Mesothelial cell of epicardium (in vitro differentiated cells): ENCODE measurements around the gene SMG6. TPM values are rescaled to one million over a fixed set of nuclear protein-coding genes. Genes with fewer than 3 reads are reported as not detected.

Experiments used
- DNase-seq, 2 experiments: peaks; one replicate each; pipeline ENCODE4 v3.0.0; 2021; ENCODE audit warnings: low spot score in 2 of 2; ENCODE audit not compliant: unreplicated experiment in 2 of 2
- H3K27ac Mint-ChIP-seq: 2 replicates; pipeline ENCODE4 v1.8.0; 2021; ENCODE audit warnings: mixed read lengths
- H3K27me3 Mint-ChIP-seq: 2 replicates; pipeline ENCODE4 v1.8.0; 2021; ENCODE audit warnings: low read depth, mixed read lengths
- H3K36me3 Mint-ChIP-seq: 2 replicates; pipeline ENCODE4 v1.8.0; 2021; ENCODE audit warnings: mixed read lengths
- H3K4me1 Mint-ChIP-seq: 2 replicates; pipeline ENCODE4 v1.8.0; 2021; ENCODE audit warnings: mixed read lengths
- H3K4me3 Mint-ChIP-seq: 2 replicates; pipeline ENCODE4 v1.8.0; 2021; ENCODE audit warnings: mild to moderate bottlenecking, moderate library complexity, mixed read lengths
- H3K9me3 Mint-ChIP-seq: 2 replicates; pipeline ENCODE4 v1.8.0; 2021; ENCODE audit warnings: mixed read lengths
- total RNA-seq: library from RNA; stranded (reverse); gene quantifications from 3 replicates; pipeline ENCODE4 v1.2.1, GENCODE V29; 2021
- TF ChIP-seq, protein P1 (sequence below): fragments of 200-600 bp; sonication (generic); IDR thresholded peaks from one replicate; pipeline ENCODE4 v1.5.0; 2021; ENCODE audit warnings: antibody characterized with exemption; ENCODE audit not compliant: unreplicated experiment

The SMG6 gene
- total RNA-seq, 1 donor from 2014 or later, result 58.3 TPM

GRCh38 chr17:2210726-2211125, 92.9 kb downstream of the SMG6 start:
- H3K9me3 Mint-ChIP-seq, result no peaks in the 10 kb centered on the region

DNA sequence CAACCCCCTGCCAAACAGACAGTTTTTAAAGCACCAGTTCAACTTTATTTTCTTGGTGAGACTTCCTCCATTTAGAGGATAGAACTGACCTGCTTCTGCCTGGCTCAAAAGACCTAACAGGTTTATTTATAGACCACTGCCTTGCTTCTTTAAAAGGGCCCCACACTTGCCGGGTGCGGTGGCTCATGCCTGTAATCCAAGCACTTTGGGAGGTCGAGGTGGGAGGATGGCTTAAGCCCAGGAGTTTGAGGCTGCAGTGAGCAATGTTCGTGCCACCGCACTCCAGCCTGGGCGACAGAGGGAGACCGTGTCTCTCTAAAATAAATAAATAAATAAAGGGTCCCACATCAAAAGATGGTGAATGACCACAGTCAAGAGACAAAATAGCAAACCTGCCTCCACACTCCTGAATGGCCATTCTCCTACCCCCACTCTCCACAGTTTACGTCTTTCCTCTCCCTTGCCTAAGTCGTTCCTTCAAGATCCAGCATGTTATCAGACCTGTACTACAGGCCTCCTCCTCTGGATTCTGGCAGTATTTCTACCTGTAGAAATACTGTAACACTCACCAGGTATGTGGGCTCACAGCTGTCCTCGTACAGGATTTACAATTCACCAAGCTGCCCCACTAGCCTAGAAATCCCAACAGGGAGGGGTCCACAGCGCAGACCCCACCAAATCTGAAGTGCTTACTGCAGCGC, 95.6 kb downstream of the SMG6 start:
- TF ChIP-seq, protein P1, sequence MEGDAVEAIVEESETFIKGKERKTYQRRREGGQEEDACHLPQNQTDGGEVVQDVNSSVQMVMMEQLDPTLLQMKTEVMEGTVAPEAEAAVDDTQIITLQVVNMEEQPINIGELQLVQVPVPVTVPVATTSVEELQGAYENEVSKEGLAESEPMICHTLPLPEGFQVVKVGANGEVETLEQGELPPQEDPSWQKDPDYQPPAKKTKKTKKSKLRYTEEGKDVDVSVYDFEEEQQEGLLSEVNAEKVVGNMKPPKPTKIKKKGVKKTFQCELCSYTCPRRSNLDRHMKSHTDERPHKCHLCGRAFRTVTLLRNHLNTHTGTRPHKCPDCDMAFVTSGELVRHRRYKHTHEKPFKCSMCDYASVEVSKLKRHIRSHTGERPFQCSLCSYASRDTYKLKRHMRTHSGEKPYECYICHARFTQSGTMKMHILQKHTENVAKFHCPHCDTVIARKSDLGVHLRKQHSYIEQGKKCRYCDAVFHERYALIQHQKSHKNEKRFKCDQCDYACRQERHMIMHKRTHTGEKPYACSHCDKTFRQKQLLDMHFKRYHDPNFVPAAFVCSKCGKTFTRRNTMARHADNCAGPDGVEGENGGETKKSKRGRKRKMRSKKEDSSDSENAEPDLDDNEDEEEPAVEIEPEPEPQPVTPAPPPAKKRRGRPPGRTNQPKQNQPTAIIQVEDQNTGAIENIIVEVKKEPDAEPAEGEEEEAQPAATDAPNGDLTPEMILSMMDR, result no peak
- H3K36me3 Mint-ChIP-seq, result peaks cover 10% of the 10 kb centered on the region
- H3K27ac Mint-ChIP-seq, result peak overlapping the region; percentile 97
- no peak for DNase-seq
- H3K27me3 Mint-ChIP-seq, result no peaks in the 10 kb centered on the region
- no peaks in the 10 kb centered on the region for H3K9me3 Mint-ChIP-seq
- no peak overlapping the region for H3K4me3 Mint-ChIP-seq
- H3K4me1 Mint-ChIP-seq, result peaks cover 46% of the 10 kb centered on the region

More at GRCh38 chr17:2210726-2211125, 92.9 kb downstream of the SMG6 start:
- no peaks in the 10 kb centered on the region for H3K27me3 Mint-ChIP-seq
- TF ChIP-seq, protein P1, result no peak
- H3K4me3 Mint-ChIP-seq, result no peak overlapping the region
- peaks cover 2% of the 10 kb centered on the region for H3K36me3 Mint-ChIP-seq
- no peak for DNase-seq
- peak overlapping the region; percentile 89 for H3K27ac Mint-ChIP-seq
- peaks cover 68% of the 10 kb centered on the region for H3K4me1 Mint-ChIP-seq

- Mint-ChIP-seq H3K4me3 (no peak overlapping the region), H3K4me1 (peaks cover 29% of the 10 kb centered on the region), H3K9me3 (no peaks in the 10 kb centered on the region), H3K27me3 (no peaks in the 10 kb centered on the region), H3K27ac (peak overlapping the region; percentile 37), H3K36me3 (peaks cover 13% of the 10 kb centered on the region)
- TF ChIP-seq, protein P1, result no peak
- no peak for DNase-seq
Observed at GRCh38 chr17:2204393-2204792, 99.2 kb downstream of the SMG6 start.

- Mint-ChIP-seq H3K36me3 (peaks cover 15% of the 10 kb centered on the region), H3K27ac (no peak overlapping the region), H3K4me3 (no peak overlapping the region), H3K9me3 (no peaks in the 10 kb centered on the region), H3K27me3 (no peaks in the 10 kb centered on the region), H3K4me1 (peaks cover 32% of the 10 kb centered on the region)
- DNase-seq, result no peak
- TF ChIP-seq, protein P1, result no peak
Observed at GRCh38 chr17:2203818-2204217, 99.8 kb downstream of the SMG6 start.

- H3K27ac Mint-ChIP-seq, result peak overlapping the region; percentile 73
- no peaks in the 10 kb centered on the region for H3K27me3 Mint-ChIP-seq
- no peaks in the 10 kb centered on the region for H3K9me3 Mint-ChIP-seq
- no peak for DNase-seq
- no peak overlapping the region for H3K4me3 Mint-ChIP-seq
- H3K4me1 Mint-ChIP-seq, result peaks cover 30% of the 10 kb centered on the region
- TF ChIP-seq, protein P1, result no peak
- peaks cover 13% of the 10 kb centered on the region for H3K36me3 Mint-ChIP-seq
Observed at GRCh38 chr17:2202996-2203575, 100.5 kb downstream of the SMG6 start.
